HepG2 (cell line): Measurements from ENCODE around the gene YIPF3. TPM values are rescaled to one million over a fixed set of nuclear protein-coding genes. Genes with fewer than 3 reads are reported as not detected.

Experiments
- ATAC-seq: fragments of 200-7000 bp; cut with Tn5 transposase; 3 replicates; pipeline ENCODE4 v1.9.1; 2020; ENCODE audit warnings: mild to moderate bottlenecking, moderate library complexity
- BruUV-seq: library from RNA; stranded (reverse); fragments of 400-500 nt; replicated peaks from 2 replicates; lab custom pipeline; 2021; lab: Mats Ljungman, UMichigan
- CTCF ChIA-PET: fragments of 300-600 bp; formaldehyde crosslinking; extraction: SDS; loops from one replicate; lab custom pipeline; 2021; ENCODE audit warnings: low total read pairs, inconsistent platforms, low intra/inter-chr PET ratio; lab: Yijun Ruan, JAX
- POLR2A ChIA-PET: fragments of 350-600 bp; sonication (Branson Sonifier 250); formaldehyde crosslinking; loops from one replicate; lab custom pipeline; 2020; ENCODE audit warnings: antibody characterized with exemption, inconsistent platforms; lab: Yijun Ruan, JAX
- DNase-seq: peaks from one replicate; pipeline ENCODE4 v3.0.0-alpha.2; 2015; ENCODE audit warnings: low spot score
- FAIRE-seq: peaks from 3 replicates; lab custom pipeline; 2011; peaks lifted over from hg19 to GRCh38; lab: Jason Lieb, UNC
- H2AFZ ChIP-seq: one replicate; pipeline ENCODE4 v1.6.1; 2011; ENCODE audit warnings: low read length, inconsistent platforms
- H3K27ac ChIP-seq: fragments of 300-600 bp; 3 replicates; pipeline ENCODE4 v1.8.0; 2011; ENCODE audit warnings: mixed run types, mild to moderate bottlenecking, mixed read lengths, low read length, inconsistent platforms; ENCODE audit not compliant: insufficient read depth; ENCODE audit errors: extremely low read length
- H3K27me3 ChIP-seq, 2 experiments: fragments of 200-600 bp in 1 of 2; 2 replicates in 1 of 2; 3 replicates in 1 of 2; pipeline versions ENCODE4 v1.6.0 to v1.8.0; 2011; ENCODE audit warnings: low read length in 2 of 2, mild to moderate bottlenecking in 2 of 2, moderate library complexity in 2 of 2, inconsistent platforms in 1 of 2; ENCODE audit not compliant: insufficient read depth in 2 of 2, control insufficient read depth in 1 of 2
- H3K36me3 ChIP-seq, 2 experiments: fragments of 200-600 bp in 1 of 2; replicated peaks in 1 of 2; 2 replicates in 1 of 2; 3 replicates in 1 of 2; pipeline versions ENCODE4 v1.5.1 to v1.8.0; 2011; ENCODE audit warnings: low read length in 2 of 2, inconsistent platforms in 1 of 2; ENCODE audit not compliant: insufficient read depth in 2 of 2, control insufficient read depth in 1 of 2
- H3K4me1 ChIP-seq: 2 replicates; pipeline ENCODE4 v1.5.1; 2012; ENCODE audit warnings: low read length, inconsistent platforms; ENCODE audit not compliant: insufficient read depth
- H3K4me2 ChIP-seq: 2 replicates; pipeline ENCODE4 v1.6.0; 2011; ENCODE audit warnings: low read depth, low read length, inconsistent platforms
- H3K4me3 ChIP-seq, 3 experiments: fragments of 200-600 bp in 1 of 3; sonication (generic), shearing (Covaris generic) in 1 of 3; replicated peaks in 1 of 3; 2 replicates each; pipeline ENCODE4 v1.5.1; 2011 to 2016; ENCODE audit warnings: low read length in 3 of 3, inconsistent platforms in 2 of 3, low read depth in 2 of 3, mild to moderate bottlenecking in 2 of 3, control low read depth in 1 of 3, mixed read lengths in 1 of 3; ENCODE audit not compliant: insufficient read depth in 1 of 3
- H3K79me2 ChIP-seq: one replicate; pipeline ENCODE4 v1.6.1; 2011; ENCODE audit warnings: low read length, inconsistent platforms; ENCODE audit not compliant: insufficient read depth
- H3K9ac ChIP-seq: 2 replicates; pipeline ENCODE4 v1.6.0; 2011; ENCODE audit warnings: mild to moderate bottlenecking, low read depth, low read length, inconsistent platforms; ENCODE audit not compliant: insufficient read depth
- H3K9me3 ChIP-seq: 2 replicates; pipeline ENCODE4 v1.5.1; 2012; ENCODE audit warnings: mild to moderate bottlenecking, low read length
- H4K20me1 ChIP-seq: 2 replicates; pipeline ENCODE4 v1.6.0; 2011; ENCODE audit warnings: inconsistent platforms, mild to moderate bottlenecking, low read length, moderate library complexity; ENCODE audit not compliant: insufficient read depth
- ATF1 ChIP-seq: IDR thresholded peaks from 2 replicates; pipeline ENCODE4 v1.6.1; 2016; ENCODE audit warnings: mild to moderate bottlenecking, control low read depth
- CENPBD1 ChIP-seq: sonication (generic); formaldehyde crosslinking; IDR thresholded peaks from 2 replicates; pipeline ENCODE4 v1.8.0; 2022; ENCODE audit warnings: missing genetic modification reagents, low read depth, mild to moderate bottlenecking, borderline replicate concordance
- CREB1 ChIP-seq, 2 experiments: fragments of 450-650 bp in 1 of 2; IDR thresholded peaks; 2 replicates each; pipeline ENCODE4 v1.6.1; 2016 to 2017; ENCODE audit warnings: control low read depth in 1 of 2, mild to moderate bottlenecking in 1 of 2, missing compliant biosample characterization in 1 of 2, missing genetic modification characterization in 1 of 2
- GATAD2A ChIP-seq: IDR thresholded peaks from 2 replicates; pipeline ENCODE4 v1.6.1; 2016
- HOXA3 ChIP-seq: sonication (generic); formaldehyde crosslinking; IDR thresholded peaks from 2 replicates; pipeline ENCODE4 v1.5.0; 2020; ENCODE audit warnings: missing genetic modification reagents
- LCORL ChIP-seq, 2 experiments: fragments of 450-650 bp in 1 of 2; sonication (generic) in 1 of 2; formaldehyde crosslinking in 1 of 2; IDR thresholded peaks; 2 replicates each; pipeline versions ENCODE4 v1.5.0 to v1.6.1; 2017 to 2020; ENCODE audit warnings: antibody characterized with exemption in 1 of 2, missing genetic modification reagents in 1 of 2
- MATR3 ChIP-seq: sonication (generic); formaldehyde crosslinking; IDR thresholded peaks from 2 replicates; pipeline ENCODE4 v1.4.0; 2020; ENCODE audit warnings: missing genetic modification reagents
- MIXL1 ChIP-seq: IDR thresholded peaks from 2 replicates; pipeline ENCODE4 v1.6.1; 2016
- MLLT10 ChIP-seq: sonication (generic); formaldehyde crosslinking; IDR thresholded peaks from 2 replicates; pipeline ENCODE4 v1.4.0; 2020; ENCODE audit warnings: missing genetic modification reagents
- MTF2 ChIP-seq: sonication (generic); formaldehyde crosslinking; IDR thresholded peaks from 2 replicates; pipeline ENCODE4 v1.5.0; 2020; ENCODE audit warnings: missing genetic modification reagents, borderline replicate concordance
- PAX8 ChIP-seq: sonication (generic); formaldehyde crosslinking; IDR thresholded peaks from 2 replicates; pipeline ENCODE4 v1.8.0; 2022; ENCODE audit warnings: mild to moderate bottlenecking, missing genetic modification reagents, borderline replicate concordance
- PHF8 ChIP-seq: sonication (generic); formaldehyde crosslinking; IDR thresholded peaks from 2 replicates; pipeline ENCODE4 v1.5.0; 2020; ENCODE audit warnings: missing genetic modification reagents
- SIN3B ChIP-seq: fragments of 150-350 bp; IDR thresholded peaks from 2 replicates; pipeline ENCODE4 v1.6.1; 2014; ENCODE audit warnings: low read length
- TRIM24 ChIP-seq: sonication (generic); formaldehyde crosslinking; IDR thresholded peaks from 2 replicates; pipeline ENCODE4 v1.8.0; 2022; ENCODE audit warnings: mild to moderate bottlenecking, missing genetic modification reagents
- ZFP1 ChIP-seq: IDR thresholded peaks from 2 replicates; pipeline ENCODE4 v1.6.1; 2016
- ZMYM3 ChIP-seq: sonication (generic); formaldehyde crosslinking; IDR thresholded peaks from 2 replicates; pipeline ENCODE4 v1.5.1; 2020; ENCODE audit warnings: mild to moderate bottlenecking, missing genetic modification reagents
- ZNF597 ChIP-seq: sonication (generic); formaldehyde crosslinking; IDR thresholded peaks from 2 replicates; pipeline ENCODE4 v1.5.0; 2020; ENCODE audit warnings: missing genetic modification reagents
- ZNF776 ChIP-seq: sonication (generic); formaldehyde crosslinking; IDR thresholded peaks from 2 replicates; pipeline ENCODE4 v1.4.0; 2020; ENCODE audit warnings: mild to moderate bottlenecking, missing genetic modification reagents
- ZNF800 ChIP-seq: sonication (generic); formaldehyde crosslinking; IDR thresholded peaks from 2 replicates; pipeline ENCODE4 v1.4.0; 2020; ENCODE audit warnings: missing genetic modification reagents
- ZNF879 ChIP-seq: sonication (generic); formaldehyde crosslinking; IDR thresholded peaks from 2 replicates; pipeline ENCODE4 v1.8.1; 2023; ENCODE audit warnings: missing genetic modification reagents
- ZSCAN30 ChIP-seq: sonication (generic); formaldehyde crosslinking; IDR thresholded peaks from 2 replicates; pipeline ENCODE4 v1.5.0; 2020; ENCODE audit warnings: mild to moderate bottlenecking, missing genetic modification reagents
- WGBS: methylation state at CpG from one replicate; pipeline ENCODE4 v1.1.6; 2017; ENCODE audit warnings: low lambda C conversion rate; 5-methylcytosine and 5-hydroxymethylcytosine counted together
- in situ Hi-C: cut with HindIII; loops from 2 replicates; pipeline ENCODE4 v1.10.0; 2017; ENCODE audit warnings: low pct_unique_long_range_greater_than_20kb; ENCODE audit not compliant: extremely low pct_ligation_motif_present
- intact Hi-C: fragments of 100-400 bp; cut with micrococcal nuclease; formaldehyde crosslinking; loops from one replicate; pipeline ENCODE4 v1.10.0; 2022; ENCODE audit not compliant: unreplicated experiment
- polyA plus RNA-seq, 8 experiments: library from polyadenylated mRNA; depleted of rRNA in 3 of 8; stranded (reverse) in 7 of 8; unstranded in 1 of 8; fragments of >200 nt; fragmentation: Illumina TruSeq in 4 of 8; extraction: Trizol in 4 of 8; gene quantifications; 2 replicates each; pipeline versions ENCODE4 v1.2.1 to v1.2.3, GENCODE V29; 2011 to 2016; ENCODE audit warnings: low read depth in 4 of 8, missing spikeins in 1 of 8, mixed read lengths in 1 of 8; ENCODE audit not compliant: insufficient read depth in 1 of 8
- total RNA-seq, 5 experiments: library from RNA; depleted of rRNA; stranded (reverse); fragments of >200 nt; fragmentation: Illumina TruSeq; extraction: Trizol; gene quantifications; 2 replicates each; pipeline ENCODE4 v1.2.3, GENCODE V29; 2016; ENCODE audit warnings: low read depth in 1 of 5

The YIPF3 gene
- total and polyA plus RNA-seq, 2 of the 13 experiments (the other 11 are each of a cell fraction or from before 2014, with no cell fraction given): 107 to 206 TPM

- no peak for TF ChIP-seq MATR3 (CRISPR knock-in tag)
- TF ChIP-seq ZNF597: no peak
- no peak for TF ChIP-seq PAX8 (CRISPR knock-in tag)
- no peak for TF ChIP-seq TRIM24 (CRISPR knock-in tag)
- TF ChIP-seq GATAD2A (CRISPR knock-in tag): peak; percentile 27; the same call in 1 of the 2 replicates
- no peak for TF ChIP-seq ZNF776 (CRISPR knock-in tag)
- no peak for TF ChIP-seq ZMYM3 (CRISPR knock-in tag)
- TF ChIP-seq ZNF800 (CRISPR knock-in tag): no peak
- TF ChIP-seq MIXL1 (CRISPR knock-in tag): no peak
Observed at GRCh38 chr6:43481075-43481474, 35.7 kb downstream of the YIPF3 start (continued).

- WGBS: 6% methylated on average over 3 of the region's 3 CpGs
- in situ Hi-C loops (no loop called here), intact Hi-C loops (no loop called here)
- H3K4me1 ChIP-seq: peaks cover 59% of the 10 kb centered on the region
- peaks cover 43% of the 10 kb centered on the region for H3K79me2 ChIP-seq
- peak; percentile 7 for ATAC-seq
- H3K27ac ChIP-seq: peak overlapping the region; percentile 62
- ChIA-PET POLR2A (interaction anchor here (0.7 to 6.5 kb wide), 15 partner anchors 8 to 494 kb away, joined by 3 to 141 read pairs (median 5); partner anchors contain the start of genes ABCC10, CUL9, DLK2 and LRRC73), CTCF (no interaction called here)
- BruUV-seq: TSS peak; percentile 62
- no peak for DNase-seq
- H3K9ac ChIP-seq: peak overlapping the region; percentile 89
- H3K4me2 ChIP-seq: peak overlapping the region; percentile 99
- no peaks in the 10 kb centered on the region; a peak in 1 of 5 replicates for H3K36me3 ChIP-seq
- no peak for FAIRE-seq
- H2AFZ ChIP-seq: no peak overlapping the region
- H3K27me3 ChIP-seq: no peaks in the 10 kb centered on the region; a peak in 1 of 5 replicates
- no peaks in the 10 kb centered on the region for H3K9me3 ChIP-seq
- no peaks in the 10 kb centered on the region for H4K20me1 ChIP-seq
- H3K4me3 ChIP-seq: peak overlapping the region; percentile 78 to 97 (median 81)
- TF ChIP-seq CENPBD1 (CRISPR knock-in tag): no peak
- TF ChIP-seq CREB1 (IDR thresholded peaks at IDR 0.05): no peak
- TF ChIP-seq CREB1 (CRISPR knock-in tag; IDR thresholded peaks at IDR 0.05): no peak
- TF ChIP-seq PHF8 (CRISPR knock-in tag): no peak
- no peak for TF ChIP-seq SIN3B
- no peak for TF ChIP-seq ZNF879 (CRISPR knock-in tag)
- TF ChIP-seq MLLT10 (CRISPR knock-in tag): no peak
- TF ChIP-seq ZSCAN30 (CRISPR knock-in tag): 0 out of 2 replicates have a peak, but pooled peaks have one; percentile 2
- peak; percentile 16; the same call in 1 of the 2 replicates for TF ChIP-seq HOXA3 (CRISPR knock-in tag)
- no peak for TF ChIP-seq LCORL (IDR thresholded peaks at IDR 0.05)
- 0 out of 2 replicates have a peak, but pooled peaks have one; percentile 4 for TF ChIP-seq LCORL (CRISPR knock-in tag; IDR thresholded peaks at IDR 0.05)
- TF ChIP-seq MTF2: 0 out of 2 replicates have a peak, but pooled peaks have one; percentile 17
- no peak for TF ChIP-seq ZFP1 (CRISPR knock-in tag)
- no peak for TF ChIP-seq ATF1 (CRISPR knock-in tag)
Observed at GRCh38 chr6:43478008-43478372, 38.7 kb downstream of the YIPF3 start.
